ENCODE measurements around the gene MYF6. TPM values are rescaled to one million over a fixed set of nuclear protein-coding genes. Genes with fewer than 3 reads are reported as not detected.

The MYF6 gene
- total and polyA plus RNA-seq, 2 of the 8 experiments (the other 6 are each of a cell fraction or from before 2014, with no cell fraction given), result 0.39 TPM; not detected in 1

DNA sequence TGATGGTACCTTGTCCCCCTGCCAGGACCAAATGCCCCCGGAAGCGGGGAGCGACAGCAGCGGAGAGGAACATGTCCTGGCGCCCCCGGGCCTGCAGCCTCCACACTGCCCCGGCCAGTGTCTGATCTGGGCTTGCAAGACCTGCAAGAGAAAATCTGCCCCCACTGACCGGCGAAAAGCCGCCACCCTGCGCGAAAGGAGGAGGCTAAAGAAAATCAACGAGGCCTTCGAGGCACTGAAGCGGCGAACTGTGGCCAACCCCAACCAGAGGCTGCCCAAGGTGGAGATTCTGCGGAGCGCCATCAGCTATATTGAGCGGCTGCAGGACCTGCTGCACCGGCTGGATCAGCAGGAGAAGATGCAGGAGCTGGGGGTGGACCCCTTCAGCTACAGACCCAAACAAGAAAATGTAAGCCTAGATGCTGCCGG lies 410 bp downstream of the MYF6 start:
- H3K79me2 ChIP-seq (ENCODE audit: control insufficient read depth in 1 of 2, insufficient read depth in 2 of 2, low read length in 2 of 2), result no peaks in the 10 kb centered on the region
- no peak overlapping the region for H2AFZ ChIP-seq (ENCODE audit: low read length)
- no peak overlapping the region for H3K27ac ChIP-seq (ENCODE audit: low read depth, low read length)
- 10% methylated on average over 20 of the region's 21 CpGs; no CpG with 5 or more reads in 1 of the 2 experiments for WGBS, 2 experiments (ENCODE audit: extremely low coverage in 1 of 2, insufficient coverage in 1 of 2, insufficient read length in 1 of 2, insufficient replicate concordance in 2 of 2, low coverage in 1 of 2, low lambda C conversion rate in 2 of 2, missing lambda C conversion rate in 1 of 2)
- no peak overlapping the region for H3K4ac ChIP-seq (replicated peaks; ENCODE audit: insufficient read length, low read depth, low read length)
- H2BK120ac ChIP-seq (replicated peaks; ENCODE audit: low read depth, low read length), result no peak overlapping the region
- H2BK15ac ChIP-seq (ENCODE audit: low read length), result no peak overlapping the region
- no peak overlapping the region for H4K91ac ChIP-seq (replicated peaks; ENCODE audit: insufficient read length, low read length)
- peaks cover 8 to 24% (median 15%) of the 10 kb centered on the region in 4 experiments for H3K4me1 ChIP-seq (replicated peaks in 1 of 4; ENCODE audit: control insufficient read depth in 3 of 4, insufficient read depth in 4 of 4, low read length in 3 of 4)
- no peak overlapping the region for H3K14ac ChIP-seq (ENCODE audit: insufficient read length)
- peaks cover 11% of the 10 kb centered on the region for H3K23me2 ChIP-seq (ENCODE audit: low read depth, low read length)
- peaks cover 32 to 62% (median 55%) of the 10 kb centered on the region in 4 experiments for H3K27me3 ChIP-seq (replicated peaks in 1 of 4; ENCODE audit: control insufficient read depth in 3 of 4, extremely low read depth in 1 of 4, insufficient read depth in 3 of 4, low read length in 3 of 4)
- no peak overlapping the region for H2BK20ac ChIP-seq (ENCODE audit: low read length)
- FAIRE-seq, result no peak
- H3K56ac ChIP-seq (replicated peaks; ENCODE audit: insufficient read length, low read depth, low read length), result no peak overlapping the region
- POLR2A ChIA-PET (ENCODE audit: partially characterized antibody), result interaction anchor here (1.2 kb wide), 1 partner anchor 24 kb away, joined by 5 read pairs; no protein-coding TSS in a partner anchor
- no peak overlapping the region for H2BK12ac ChIP-seq (ENCODE audit: low read depth, low read length)
- H3K4me3 ChIP-seq (ENCODE audit: extremely low read depth in 1 of 4, insufficient read depth in 2 of 4, low read depth in 3 of 4, low read length in 4 of 4), result peak overlapping the region; percentile 23 to 54 (median 44); a peak in 7 of 8 replicates
- no peak overlapping the region for H2AK5ac ChIP-seq (ENCODE audit: low read depth, low read length)
- H3K9me3 ChIP-seq (ENCODE audit: insufficient read depth in 2 of 2, low read depth in 1 of 2, low read length in 1 of 2), result no peaks in the 10 kb centered on the region
- no peak overlapping the region for H2BK5ac ChIP-seq (ENCODE audit: low read depth, low read length)
- H4K5ac ChIP-seq (ENCODE audit: insufficient read length, low read depth, low read length), result no peak overlapping the region
- peak overlapping the region; percentile 96 to 97 for H3K4me2 ChIP-seq (ENCODE audit: insufficient read depth in 1 of 2, low read depth in 2 of 2, low read length in 2 of 2)
- no peak overlapping the region for H3K18ac ChIP-seq (ENCODE audit: extremely low read depth, low read length)
- H3K9ac ChIP-seq (replicated peaks in 1 of 4; ENCODE audit: extremely low read depth in 1 of 4, low read depth in 3 of 4, low read length in 3 of 4), result no peak overlapping the region; a peak in 1 of 7 replicates
- H4K8ac ChIP-seq (ENCODE audit: extremely low read depth, insufficient read depth, low read length), result no peak overlapping the region
- CTCF ChIA-PET (ENCODE audit: partially characterized antibody), result interaction anchor here (0.7 to 1.5 kb wide), 3 partner anchors 68 to 77 kb away, joined by 3 read pairs; no protein-coding TSS in a partner anchor
- DNase-seq (ENCODE audit: low read depth in 1 of 2, low spot score in 2 of 2), result no peak
- H4K20me1 ChIP-seq (replicated peaks in 1 of 2; ENCODE audit: control insufficient read depth in 1 of 2, insufficient read depth in 2 of 2, low read length in 2 of 2), result peaks cover 0 to 2% of the 10 kb centered on the region in 2 experiments
- no peaks in the 10 kb centered on the region for H3K36me3 ChIP-seq (ENCODE audit: control insufficient read depth in 2 of 4, insufficient read depth in 4 of 4, low read length in 3 of 4)
- TF ChIP-seq SUZ12 (IDR thresholded peaks at IDR 0.05; ENCODE audit: low read length) (peak; percentile 65; the same call in 1 of the 2 replicates), KDM4A (IDR thresholded peaks at IDR 0.05; ENCODE audit: low read depth, low read length, severe bottlenecking) (peak; percentile 7), CHD1 (IDR thresholded peaks at IDR 0.05; ENCODE audit: low read depth, low read length) (no peak)
- H3K79me1 ChIP-seq (ENCODE audit: low read depth, low read length), result no peaks in the 10 kb centered on the region
- H3K23ac ChIP-seq (ENCODE audit: insufficient read length), result no peak overlapping the region

Measured in H1 (cell line).